ENCODE data around the gene COL4A2.

DNA sequence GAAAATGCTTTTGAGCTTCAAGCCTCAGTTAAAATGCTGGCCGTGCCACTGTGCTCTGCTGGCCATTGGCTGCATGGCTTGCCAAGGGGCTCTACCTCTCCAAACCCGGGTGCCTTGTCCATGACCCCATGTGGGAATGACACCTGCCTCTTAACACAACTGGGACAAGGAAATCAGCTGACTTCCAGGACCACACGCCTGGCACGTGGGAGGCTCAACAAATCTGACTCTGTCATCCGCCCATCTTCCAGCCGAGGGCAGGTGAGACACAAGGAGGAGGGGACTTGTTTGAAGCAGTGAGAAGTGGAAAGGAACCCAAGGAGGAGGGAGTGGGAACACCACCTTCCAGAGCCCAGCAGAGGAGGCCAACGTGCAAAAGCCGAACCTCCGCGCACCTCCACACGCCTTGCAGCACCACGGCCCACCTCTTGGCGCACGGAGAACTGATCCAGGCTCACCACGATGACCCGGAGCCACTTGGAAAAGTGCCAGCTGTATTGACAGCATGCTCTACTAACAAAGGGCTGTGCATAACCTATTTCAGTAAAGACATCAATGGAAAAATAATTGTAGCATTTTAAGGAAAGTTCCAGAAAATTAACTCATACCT lies 38.4 kb upstream of the COL4A2 start:
- TF ChIP-seq POLR2AphosphoS5 (IDR thresholded peaks at IDR 0.05; ENCODE audit: low read depth, low read length) (no peak), TAF1 (IDR thresholded peaks at IDR 0.05; ENCODE audit: borderline replicate concordance, low read depth, low read length) (no peak), POLR2A (IDR thresholded peaks at IDR 0.05; ENCODE audit: low read depth, low read length) (no peak)
